Measurements from ENCODE around the gene DSCAML1.

The DSCAML1 gene

GRCh38 chr11:117528097-117528721 is 268.8 kb downstream of the DSCAML1 start:
- H3K4me3 ChIP-seq (ENCODE audit: low read depth, low read length) = no peak overlapping the region
- DNase-seq (ENCODE audit: low read depth) = no peak

GRCh38 chr11:117527271-117527670 is 269.7 kb downstream of the DSCAML1 start:
- DNase-seq (ENCODE audit: low read depth) = no peak
- no peak overlapping the region for H3K4me3 ChIP-seq (ENCODE audit: low read depth, low read length)
- no peak for TF ChIP-seq CTCF (IDR thresholded peaks at IDR 0.05; ENCODE audit: insufficient read depth, low read depth, low read length, missing control alignments)

More at GRCh38 chr11:117528097-117528721, 268.8 kb downstream of the DSCAML1 start:
- TF ChIP-seq CTCF (IDR thresholded peaks at IDR 0.05; ENCODE audit: insufficient read depth, low read depth, low read length, missing control alignments) = no peak

GRCh38 chr11:117525866-117526542 is 271.0 kb downstream of the DSCAML1 start:
- no peak for DNase-seq (ENCODE audit: low read depth)
- H3K4me3 ChIP-seq (ENCODE audit: low read depth, low read length) = no peak overlapping the region
- no peak for TF ChIP-seq CTCF (IDR thresholded peaks at IDR 0.05; ENCODE audit: insufficient read depth, low read depth, low read length, missing control alignments)

GRCh38 chr11:117524468-117525183 is 272.4 kb downstream of the DSCAML1 start:
- no peak overlapping the region for H3K4me3 ChIP-seq (ENCODE audit: low read depth, low read length)
- TF ChIP-seq CTCF (IDR thresholded peaks at IDR 0.05; ENCODE audit: insufficient read depth, low read depth, low read length, missing control alignments) = no peak
- DNase-seq (ENCODE audit: low read depth) = no peak

GRCh38 chr11:117523680-117524079 is 273.3 kb downstream of the DSCAML1 start:
- TF ChIP-seq CTCF (IDR thresholded peaks at IDR 0.05; ENCODE audit: insufficient read depth, low read depth, low read length, missing control alignments) = no peak
- no peak overlapping the region for H3K4me3 ChIP-seq (ENCODE audit: low read depth, low read length)
- DNase-seq (ENCODE audit: low read depth) = no peak

- no peak for TF ChIP-seq CTCF (IDR thresholded peaks at IDR 0.05; ENCODE audit: insufficient read depth, low read depth, low read length, missing control alignments)
- no peak overlapping the region for H3K4me3 ChIP-seq (ENCODE audit: low read depth, low read length)
- no peak for DNase-seq (ENCODE audit: low read depth)
Observed at GRCh38 chr11:117521974-117522373, 275.0 kb downstream of the DSCAML1 start.

Data from GM12865 (cell line).